GM10266 (cell line): ENCODE results near the gene CORO7.
"Not testable (repeated sequence)": the region's sequence is repeated elsewhere in the genome, so short reads cannot be mapped to it uniquely, and the experiment has no call there.

Experiments
- DNase-seq: peaks from one replicate; pipeline ENCODE4 v3.0.0; 2012; ENCODE audit errors: extremely low spot score
- TF ChIP-seq, protein P1 (sequence below): IDR thresholded peaks from 2 replicates; pipeline ENCODE4 v1.5.1; 2012; ENCODE audit warnings: mild to moderate bottlenecking, low read depth; ENCODE audit not compliant: control insufficient read depth, insufficient read depth; ENCODE audit errors: missing control alignments

The CORO7 gene

DNA sequence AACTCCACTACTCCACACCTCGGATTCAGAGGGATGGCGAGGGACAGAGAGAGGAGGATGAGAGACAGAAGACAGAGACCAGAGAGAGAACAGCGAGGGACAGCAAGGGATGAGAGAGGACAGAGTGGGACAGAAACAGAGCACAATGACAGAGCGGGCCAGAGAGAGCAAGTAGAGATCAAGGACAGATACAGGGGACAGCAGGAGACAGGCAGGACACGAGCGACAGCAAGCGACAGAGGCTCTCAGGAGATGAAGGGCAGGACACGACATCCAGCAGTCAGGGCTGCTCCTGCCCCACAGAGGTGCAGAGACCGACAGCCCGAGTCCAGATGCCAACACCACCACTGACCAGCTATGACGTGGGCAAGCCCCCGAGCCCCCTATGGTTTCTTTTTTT lies 14.9 kb downstream of the CORO7 start:
- no peak for DNase-seq
- TF ChIP-seq, protein P1, sequence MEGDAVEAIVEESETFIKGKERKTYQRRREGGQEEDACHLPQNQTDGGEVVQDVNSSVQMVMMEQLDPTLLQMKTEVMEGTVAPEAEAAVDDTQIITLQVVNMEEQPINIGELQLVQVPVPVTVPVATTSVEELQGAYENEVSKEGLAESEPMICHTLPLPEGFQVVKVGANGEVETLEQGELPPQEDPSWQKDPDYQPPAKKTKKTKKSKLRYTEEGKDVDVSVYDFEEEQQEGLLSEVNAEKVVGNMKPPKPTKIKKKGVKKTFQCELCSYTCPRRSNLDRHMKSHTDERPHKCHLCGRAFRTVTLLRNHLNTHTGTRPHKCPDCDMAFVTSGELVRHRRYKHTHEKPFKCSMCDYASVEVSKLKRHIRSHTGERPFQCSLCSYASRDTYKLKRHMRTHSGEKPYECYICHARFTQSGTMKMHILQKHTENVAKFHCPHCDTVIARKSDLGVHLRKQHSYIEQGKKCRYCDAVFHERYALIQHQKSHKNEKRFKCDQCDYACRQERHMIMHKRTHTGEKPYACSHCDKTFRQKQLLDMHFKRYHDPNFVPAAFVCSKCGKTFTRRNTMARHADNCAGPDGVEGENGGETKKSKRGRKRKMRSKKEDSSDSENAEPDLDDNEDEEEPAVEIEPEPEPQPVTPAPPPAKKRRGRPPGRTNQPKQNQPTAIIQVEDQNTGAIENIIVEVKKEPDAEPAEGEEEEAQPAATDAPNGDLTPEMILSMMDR = no peak

DNA sequence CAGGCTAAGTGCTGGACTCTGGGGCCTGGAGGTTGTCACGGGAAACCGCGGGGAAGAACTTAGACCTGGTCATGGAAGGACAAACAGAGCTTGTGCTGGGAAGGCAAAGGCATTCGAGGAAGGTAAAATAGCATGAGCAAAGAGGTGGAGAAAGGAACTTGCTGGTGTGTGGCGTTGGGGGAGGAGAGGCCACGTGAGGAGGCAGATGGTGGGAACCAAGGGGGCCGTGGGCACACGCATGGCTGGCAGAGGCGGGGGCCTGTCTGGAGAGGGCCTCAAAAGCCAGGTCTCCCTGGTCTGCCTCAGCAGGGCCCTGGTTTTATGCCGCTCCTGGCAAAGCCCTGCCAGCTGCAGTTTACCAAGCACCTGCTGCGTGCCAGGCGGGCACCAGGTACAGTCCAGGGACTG lies 15.3 kb downstream of the CORO7 start:
- TF ChIP-seq, protein P1 = no peak
- DNase-seq = no peak

DNA sequence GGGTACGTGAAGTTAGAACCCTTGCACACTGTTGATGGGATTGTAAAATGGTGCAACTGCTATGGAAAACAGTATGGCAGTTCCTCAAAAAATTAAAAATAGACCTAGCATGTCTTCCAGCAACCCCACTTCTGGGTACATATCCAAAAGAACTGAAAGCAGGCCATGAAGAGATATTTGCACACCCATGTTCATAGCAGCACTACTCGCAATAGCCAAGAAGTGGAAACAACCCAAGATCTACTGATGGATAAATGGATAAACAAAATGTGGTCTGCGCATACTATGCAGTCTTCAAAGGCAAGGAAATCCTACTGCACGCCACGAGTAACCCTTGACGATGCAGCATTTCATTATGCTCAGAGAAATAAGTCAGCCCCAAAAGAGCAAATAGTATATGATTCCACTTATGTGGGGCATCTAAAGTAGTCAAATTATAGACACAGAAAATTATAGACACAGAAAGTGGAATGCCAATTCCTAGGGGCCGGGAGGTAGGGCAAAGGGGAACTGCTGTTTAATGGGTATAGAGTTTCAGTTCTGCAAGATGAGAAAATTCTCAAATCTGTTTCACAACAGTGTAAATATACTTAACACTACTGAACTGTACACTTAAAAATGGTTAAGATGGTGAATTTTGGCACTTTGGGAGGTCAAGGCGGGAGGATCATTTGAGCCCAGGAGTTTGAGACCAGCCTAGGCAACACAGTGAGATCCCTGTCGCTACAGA lies 17.2 kb downstream of the CORO7 start:
- TF ChIP-seq, protein P1 = no peak
- DNase-seq = no peak

DNA sequence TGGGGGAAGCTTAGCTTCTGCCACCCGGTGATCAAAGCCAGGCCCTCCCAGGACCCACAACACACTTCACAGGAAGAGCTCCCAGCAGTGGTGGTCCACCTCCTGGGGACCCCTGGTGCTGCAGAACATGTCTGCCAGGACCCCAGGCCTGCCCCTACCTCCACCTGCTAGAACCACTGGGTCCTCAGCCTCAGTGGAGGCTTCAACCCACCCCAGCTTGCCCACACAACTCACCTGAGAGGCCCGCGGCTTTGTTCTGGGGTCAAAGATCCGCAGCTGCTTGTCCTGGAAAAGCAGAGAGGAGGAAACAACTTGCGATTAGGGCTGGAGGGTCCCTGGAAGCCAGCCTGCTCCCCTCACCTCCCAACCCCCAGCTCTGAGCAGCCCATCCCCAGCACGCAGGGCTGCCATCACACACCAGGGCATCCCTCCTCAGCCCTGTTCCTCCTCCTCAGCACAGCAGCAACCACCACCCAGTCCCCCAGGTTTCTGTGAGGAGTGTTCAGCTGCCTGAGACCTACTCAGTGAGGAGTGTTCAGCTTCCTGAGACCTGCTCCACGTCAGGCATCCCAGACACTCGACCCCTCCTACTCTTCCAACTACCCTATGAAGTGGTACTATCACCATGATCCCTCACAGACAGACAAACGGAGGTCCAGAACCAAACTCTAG lies 21.2 kb downstream of the CORO7 start:
- DNase-seq = no peak
- TF ChIP-seq, protein P1 = no peak

DNA sequence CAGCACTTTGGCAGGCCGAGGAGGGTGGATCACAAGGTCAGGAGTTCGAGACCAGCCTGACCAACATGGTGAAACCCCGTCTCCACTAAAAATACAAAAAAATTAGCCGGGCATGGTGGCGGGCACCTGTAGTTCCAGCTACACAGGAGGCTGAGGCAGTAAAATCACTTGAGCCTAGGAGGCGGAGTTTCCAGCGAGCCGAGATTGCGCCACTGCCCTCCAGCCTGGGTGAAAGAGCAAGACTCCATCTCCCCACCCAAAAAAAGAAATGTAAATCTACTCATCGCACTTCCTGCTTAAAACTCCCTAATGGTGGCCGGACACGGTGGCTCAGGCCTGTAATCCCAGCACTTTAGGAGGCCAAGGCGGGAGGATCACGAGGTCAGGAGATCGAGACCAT lies 22.5 kb downstream of the CORO7 start:
- DNase-seq = not testable (repeated sequence)

DNA sequence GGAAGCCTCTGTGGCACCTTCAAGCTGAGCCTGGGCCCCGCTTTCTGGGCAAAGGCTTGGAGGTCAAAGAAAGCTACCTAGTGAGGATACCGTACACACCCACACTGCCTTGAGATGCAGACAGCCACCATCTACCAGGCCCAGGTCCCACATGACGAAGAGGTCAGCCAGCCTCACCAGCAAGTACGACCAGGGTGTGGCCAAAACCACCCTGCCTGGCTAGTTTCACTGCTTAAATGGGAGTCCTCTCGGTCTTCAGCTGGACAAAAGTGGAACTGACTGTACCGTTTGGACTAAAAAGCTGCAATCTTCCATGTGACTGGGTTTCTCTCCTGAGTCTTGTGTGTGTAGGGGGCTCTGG lies 23.2 kb downstream of the CORO7 start:
- DNase-seq = no peak
- TF ChIP-seq, protein P1 = no peak

DNA sequence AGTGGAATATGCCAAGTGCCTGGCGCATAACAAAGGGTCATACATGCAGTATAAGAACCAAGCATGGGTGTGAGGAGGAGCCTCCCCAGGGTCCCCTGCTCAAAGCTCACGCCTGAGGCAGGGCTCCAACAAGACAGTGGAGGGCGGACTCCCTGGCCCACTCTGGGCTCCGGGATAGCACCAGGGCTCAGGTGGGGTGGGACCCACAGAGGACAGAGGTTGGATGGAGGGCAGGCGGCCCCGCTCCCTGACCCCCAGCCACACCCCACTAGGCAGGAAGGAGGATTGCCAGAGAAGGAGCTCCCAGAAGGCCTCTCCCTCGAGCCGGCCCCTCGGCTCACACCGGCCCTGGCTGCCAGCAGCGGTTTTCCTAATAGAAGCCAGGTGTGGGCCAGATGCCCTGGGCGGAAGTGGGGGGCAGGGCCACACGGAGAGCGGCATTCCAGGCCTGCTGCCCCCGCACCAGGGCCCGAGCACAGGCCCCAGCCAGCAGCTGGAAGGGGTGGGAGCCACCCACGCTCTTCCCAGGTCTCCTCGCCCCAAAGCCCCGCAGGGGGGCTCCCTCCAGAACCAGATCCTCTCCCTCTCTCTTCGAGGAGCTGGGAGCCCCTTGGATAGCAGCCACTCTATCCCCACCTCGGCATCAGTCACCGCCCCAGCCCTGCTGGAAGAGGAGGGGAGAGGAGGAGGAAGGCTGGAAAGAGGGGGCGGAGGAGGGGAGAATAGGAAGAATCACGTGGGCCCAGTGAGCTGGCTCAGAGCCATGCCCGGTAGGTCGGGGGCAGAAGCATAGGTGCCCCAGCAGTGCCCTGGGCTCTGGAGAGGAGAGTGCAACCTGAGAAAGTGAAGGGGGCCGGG lies 23.8 kb downstream of the CORO7 start:
- TF ChIP-seq, protein P1 = no peak
- DNase-seq = no peak
